ENCODE results near the gene SSH2.
"Not testable (repeated sequence)": the region's sequence is repeated elsewhere in the genome, so short reads cannot be mapped to it uniquely, and the experiment has no call there.

DNA sequence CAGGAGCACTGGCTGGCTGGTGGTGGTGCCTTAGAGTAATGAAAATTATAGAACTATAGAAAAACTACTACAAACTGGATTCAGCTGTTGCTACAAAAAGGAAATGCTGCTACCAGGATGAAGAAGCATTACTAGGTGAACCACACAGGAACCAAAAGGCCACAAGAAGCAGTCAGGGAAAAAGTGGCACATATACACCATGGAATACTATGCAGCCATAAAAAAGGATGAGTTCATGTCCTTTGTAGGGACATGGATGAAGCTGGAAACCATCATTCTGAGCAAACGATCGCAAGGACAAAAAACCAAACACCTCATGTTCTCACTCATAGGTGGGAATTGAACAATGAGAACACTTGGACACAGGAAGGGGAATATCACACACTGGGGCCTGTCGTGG, 5.9 kb upstream of the SSH2 start:
- TF ChIP-seq, protein P1, sequence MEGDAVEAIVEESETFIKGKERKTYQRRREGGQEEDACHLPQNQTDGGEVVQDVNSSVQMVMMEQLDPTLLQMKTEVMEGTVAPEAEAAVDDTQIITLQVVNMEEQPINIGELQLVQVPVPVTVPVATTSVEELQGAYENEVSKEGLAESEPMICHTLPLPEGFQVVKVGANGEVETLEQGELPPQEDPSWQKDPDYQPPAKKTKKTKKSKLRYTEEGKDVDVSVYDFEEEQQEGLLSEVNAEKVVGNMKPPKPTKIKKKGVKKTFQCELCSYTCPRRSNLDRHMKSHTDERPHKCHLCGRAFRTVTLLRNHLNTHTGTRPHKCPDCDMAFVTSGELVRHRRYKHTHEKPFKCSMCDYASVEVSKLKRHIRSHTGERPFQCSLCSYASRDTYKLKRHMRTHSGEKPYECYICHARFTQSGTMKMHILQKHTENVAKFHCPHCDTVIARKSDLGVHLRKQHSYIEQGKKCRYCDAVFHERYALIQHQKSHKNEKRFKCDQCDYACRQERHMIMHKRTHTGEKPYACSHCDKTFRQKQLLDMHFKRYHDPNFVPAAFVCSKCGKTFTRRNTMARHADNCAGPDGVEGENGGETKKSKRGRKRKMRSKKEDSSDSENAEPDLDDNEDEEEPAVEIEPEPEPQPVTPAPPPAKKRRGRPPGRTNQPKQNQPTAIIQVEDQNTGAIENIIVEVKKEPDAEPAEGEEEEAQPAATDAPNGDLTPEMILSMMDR (IDR thresholded peaks at IDR 0.05; ENCODE audit: insufficient read depth, low read length, poor library complexity, severe bottlenecking) = not testable (repeated sequence)
- TF ChIP-seq EZH2phosphoT487 (conservative IDR thresholded peaks at IDR 0.05; ENCODE audit: low read length) = not testable (repeated sequence)

Measured in SU-DHL-6 (cell line).